HG03432 (cell line): Measurements from ENCODE around the gene UBA6.

ENCODE experiments used
- ATAC-seq: cut with Tn5 transposase; IDR thresholded peaks from one replicate; pipeline ENCODE4 v1.9.1; 2021; ENCODE audit warnings: mild to moderate bottlenecking, moderate library complexity; ENCODE audit not compliant: unreplicated experiment

UBA6 gene

GRCh38 chr4:67581208-67581857, 119.6 kb downstream of the UBA6 start:
- ATAC-seq, result peak; percentile 62

GRCh38 chr4:67580577-67580976, 120.4 kb downstream of the UBA6 start:
- peak; percentile 23 for ATAC-seq

GRCh38 chr4:67576538-67576937, 124.4 kb downstream of the UBA6 start:
- ATAC-seq, result peak; percentile 47

GRCh38 chr4:67576059-67576466, 124.9 kb downstream of the UBA6 start:
- no peak for ATAC-seq

GRCh38 chr4:67575232-67576058, 125.5 kb downstream of the UBA6 start:
- peak; percentile 95 for ATAC-seq

- ATAC-seq, result no peak
These were observed 127.8 kb downstream of the UBA6 start for GRCh38 chr4:67573193-67573592.

GRCh38 chr4:67571975-67572374, 129.0 kb downstream of the UBA6 start:
- no peak for ATAC-seq

- ATAC-seq, result no peak
These were observed 130.4 kb downstream of the UBA6 start for GRCh38 chr4:67570537-67570936.

- ATAC-seq, result no peak
These were observed 132.1 kb downstream of the UBA6 start for GRCh38 chr4:67568820-67569219.

- no peak for ATAC-seq
These were observed 134.6 kb downstream of the UBA6 start for GRCh38 chr4:67566335-67566734.

GRCh38 chr4:67565284-67565683, 135.7 kb downstream of the UBA6 start:
- ATAC-seq, result no peak
